ENCODE data around the gene PHC2.

Gene PHC2

GRCh38 chr1:33350611-33351280 lies 80.1 kb downstream of the PHC2 start:
- no peak for DNase-seq (ENCODE audit: insufficient read length, low spot score)
- FAIRE-seq = no peak
- TF ChIP-seq POU2F2 (IDR thresholded peaks at IDR 0.05; ENCODE audit: low read depth, low read length) (no peak), SPI1 (IDR thresholded peaks at IDR 0.05; ENCODE audit: low read depth, low read length) (no peak), POLR2AphosphoS5 (IDR thresholded peaks at IDR 0.05; ENCODE audit: low read depth, low read length) (no peak), POLR2A (IDR thresholded peaks at IDR 0.05; ENCODE audit: low read depth, low read length) (no peak), PAX5 (IDR thresholded peaks at IDR 0.05; ENCODE audit: insufficient read depth, low read length, severe bottlenecking) (no peak), TAF1 (IDR thresholded peaks at IDR 0.05; ENCODE audit: low read depth, low read length) (no peak)

DNA sequence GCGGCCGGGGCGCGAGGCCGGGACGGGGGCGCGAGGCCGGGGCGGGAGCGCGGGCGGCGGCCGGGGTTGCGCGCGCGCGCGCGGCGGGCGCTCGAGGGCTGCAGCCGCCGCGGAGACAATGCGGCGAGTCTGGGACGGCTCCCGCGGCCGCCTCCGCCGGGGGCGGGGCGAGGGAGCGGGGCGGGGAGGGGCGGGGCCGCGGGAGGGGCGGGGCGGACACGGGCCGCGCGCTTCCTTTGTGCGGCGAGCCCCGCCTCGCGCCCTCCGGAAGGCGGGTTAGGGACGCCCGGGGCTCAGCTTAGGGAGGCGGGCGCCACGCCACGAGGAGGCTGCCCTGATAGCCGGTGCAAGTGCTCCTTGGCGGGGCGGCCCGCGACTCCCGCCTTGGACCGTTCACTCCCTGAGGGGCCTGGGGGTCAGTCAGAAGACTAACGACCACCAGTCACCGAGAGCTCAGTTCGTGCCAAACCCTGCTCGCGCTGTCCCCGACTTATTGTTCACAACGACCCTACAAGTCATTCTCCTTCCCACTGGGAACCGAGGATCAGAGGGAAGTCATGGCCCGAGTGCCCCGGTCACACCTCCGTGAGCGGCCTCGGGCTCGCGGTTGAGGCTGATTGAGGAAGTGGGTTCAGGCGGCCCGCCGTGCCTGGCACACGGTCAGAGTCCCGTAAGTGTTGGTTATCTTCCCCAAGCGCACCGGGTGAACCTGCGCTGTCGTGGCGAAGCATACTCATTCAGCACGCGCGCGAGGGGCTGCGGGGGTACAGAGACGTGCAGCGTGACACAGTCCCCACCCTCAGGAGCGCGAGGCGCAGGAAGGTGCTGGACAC lies 80.9 kb downstream of the PHC2 start:
- TF ChIP-seq TAF1 (IDR thresholded peaks at IDR 0.05; ENCODE audit: low read depth, low read length) (peak; percentile 48; the same call in 1 of the 2 replicates), POLR2A (IDR thresholded peaks at IDR 0.05; ENCODE audit: low read depth, low read length) (peak; percentile 73), PAX5 (IDR thresholded peaks at IDR 0.05; ENCODE audit: insufficient read depth, low read length, severe bottlenecking) (peak; percentile 43), SPI1 (IDR thresholded peaks at IDR 0.05; ENCODE audit: low read depth, low read length) (peak; percentile 87), POLR2AphosphoS5 (IDR thresholded peaks at IDR 0.05; ENCODE audit: low read depth, low read length) (peak; percentile 71), POU2F2 (IDR thresholded peaks at IDR 0.05; ENCODE audit: low read depth, low read length) (no peak)
- peak; percentile 94 for FAIRE-seq
- DNase-seq (ENCODE audit: insufficient read length, low spot score) = peak; percentile 93

DNA sequence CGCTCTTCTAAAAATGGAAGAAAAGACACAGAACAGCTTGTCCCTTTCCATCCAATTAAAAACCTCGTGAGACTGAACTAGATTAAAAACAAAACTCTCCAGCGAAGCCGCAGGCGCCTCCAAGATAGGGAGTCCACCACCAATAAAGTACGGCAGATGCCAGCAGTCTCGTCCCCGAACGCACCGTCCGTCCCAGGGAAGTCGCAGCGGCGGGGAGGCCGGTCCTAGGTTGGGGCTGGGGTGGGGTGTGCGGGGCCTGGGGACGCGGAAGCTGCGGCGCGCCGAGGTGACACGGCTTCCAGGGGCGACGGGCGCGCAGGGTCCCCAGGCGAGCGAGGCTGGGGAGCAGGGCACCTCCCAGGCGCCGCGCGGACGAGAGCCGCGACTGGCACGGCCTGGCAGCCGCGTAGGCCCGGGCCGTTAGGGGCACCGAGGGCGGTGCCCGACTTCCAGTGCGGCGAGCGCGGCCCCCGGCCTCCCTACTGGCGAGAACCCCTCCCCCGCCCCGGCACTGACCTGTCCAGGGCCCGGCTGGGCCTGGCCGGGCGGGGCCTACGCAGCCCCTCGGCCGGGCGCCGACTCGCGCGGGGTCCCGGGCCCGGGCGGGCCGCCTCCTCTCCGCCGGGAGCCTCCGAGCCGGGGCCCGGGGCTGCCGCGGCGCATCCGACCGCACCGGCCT lies 81.7 kb downstream of the PHC2 start:
- FAIRE-seq (peak; percentile 80), DNase-seq (ENCODE audit: insufficient read length, low spot score) (peak; percentile 50)
- TF ChIP-seq POLR2AphosphoS5 (IDR thresholded peaks at IDR 0.05; ENCODE audit: low read depth, low read length) (no peak), TAF1 (IDR thresholded peaks at IDR 0.05; ENCODE audit: low read depth, low read length) (no peak), PAX5 (IDR thresholded peaks at IDR 0.05; ENCODE audit: insufficient read depth, low read length, severe bottlenecking) (no peak), POLR2A (IDR thresholded peaks at IDR 0.05; ENCODE audit: low read depth, low read length) (no peak), POU2F2 (IDR thresholded peaks at IDR 0.05; ENCODE audit: low read depth, low read length) (no peak), SPI1 (IDR thresholded peaks at IDR 0.05; ENCODE audit: low read depth, low read length) (no peak)

- FAIRE-seq (peak; percentile 78), DNase-seq (ENCODE audit: insufficient read length, low spot score) (no peak)
- no peak for TF ChIP-seq TAF1 (IDR thresholded peaks at IDR 0.05; ENCODE audit: low read depth, low read length)
- no peak for TF ChIP-seq SPI1 (IDR thresholded peaks at IDR 0.05; ENCODE audit: low read depth, low read length)
- TF ChIP-seq POLR2A (IDR thresholded peaks at IDR 0.05; ENCODE audit: low read depth, low read length) = no peak
- TF ChIP-seq POU2F2 (IDR thresholded peaks at IDR 0.05; ENCODE audit: low read depth, low read length) = no peak
- TF ChIP-seq PAX5 (IDR thresholded peaks at IDR 0.05; ENCODE audit: insufficient read depth, low read length, severe bottlenecking) = no peak
- TF ChIP-seq POLR2AphosphoS5 (IDR thresholded peaks at IDR 0.05; ENCODE audit: low read depth, low read length) = no peak
Measured at GRCh38 chr1:33348676-33349080, 82.2 kb downstream of the PHC2 start.

DNA sequence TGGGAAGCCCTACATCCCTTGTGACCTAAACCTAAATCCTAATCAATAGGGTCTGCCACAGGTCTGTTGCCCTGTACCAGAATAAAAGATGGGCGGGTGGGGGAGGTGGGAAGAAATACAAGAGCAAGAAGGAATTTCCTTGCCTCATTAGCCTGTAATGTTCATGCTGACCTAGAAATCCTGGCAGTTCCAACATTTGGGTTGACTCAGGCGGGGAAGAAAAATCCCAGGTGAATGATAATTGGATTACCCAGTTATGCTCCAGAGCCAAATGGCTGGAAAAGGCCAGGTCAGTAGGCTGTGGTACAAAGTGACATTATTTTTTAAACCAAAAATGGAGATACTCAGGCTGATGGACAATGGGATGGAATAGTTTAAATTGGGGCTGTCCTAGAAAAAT lies 82.7 kb downstream of the PHC2 start:
- FAIRE-seq (no peak), DNase-seq (ENCODE audit: insufficient read length, low spot score) (no peak)
- no peak for TF ChIP-seq POLR2A (IDR thresholded peaks at IDR 0.05; ENCODE audit: low read depth, low read length)
- TF ChIP-seq SPI1 (IDR thresholded peaks at IDR 0.05; ENCODE audit: low read depth, low read length) = no peak
- TF ChIP-seq POU2F2 (IDR thresholded peaks at IDR 0.05; ENCODE audit: low read depth, low read length) = no peak
- no peak for TF ChIP-seq PAX5 (IDR thresholded peaks at IDR 0.05; ENCODE audit: insufficient read depth, low read length, severe bottlenecking)
- TF ChIP-seq TAF1 (IDR thresholded peaks at IDR 0.05; ENCODE audit: low read depth, low read length) = no peak
- TF ChIP-seq POLR2AphosphoS5 (IDR thresholded peaks at IDR 0.05; ENCODE audit: low read depth, low read length) = no peak

DNA sequence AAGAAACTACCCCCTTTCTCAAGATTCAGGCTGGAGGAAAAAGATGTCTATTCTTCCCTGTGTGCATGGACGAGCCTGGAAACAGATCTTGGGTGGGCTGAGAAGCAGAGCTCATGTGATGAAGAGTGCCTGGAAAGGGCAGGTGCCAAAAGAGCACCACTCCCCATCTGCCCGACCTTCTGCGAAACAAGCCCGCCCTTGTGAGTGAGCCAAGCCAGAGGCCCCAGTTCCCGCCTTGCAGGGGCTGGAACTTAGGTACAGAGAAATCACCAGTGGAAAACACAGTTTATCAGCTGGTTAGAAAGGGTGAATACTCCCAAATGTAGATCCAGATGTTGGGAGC lies 83.3 kb downstream of the PHC2 start:
- no peak for FAIRE-seq
- TF ChIP-seq POLR2A (IDR thresholded peaks at IDR 0.05; ENCODE audit: low read depth, low read length) = no peak
- TF ChIP-seq POU2F2 (IDR thresholded peaks at IDR 0.05; ENCODE audit: low read depth, low read length) = no peak
- DNase-seq (ENCODE audit: insufficient read length, low spot score) = no peak

GRCh38 chr1:33346927-33347649 lies 83.8 kb downstream of the PHC2 start:
- TF ChIP-seq PAX5 (IDR thresholded peaks at IDR 0.05; ENCODE audit: insufficient read depth, low read length, severe bottlenecking) (no peak), POLR2A (IDR thresholded peaks at IDR 0.05; ENCODE audit: low read depth, low read length) (no peak), SPI1 (IDR thresholded peaks at IDR 0.05; ENCODE audit: low read depth, low read length) (no peak), POU2F2 (IDR thresholded peaks at IDR 0.05; ENCODE audit: low read depth, low read length) (no peak), TAF1 (IDR thresholded peaks at IDR 0.05; ENCODE audit: low read depth, low read length) (no peak), POLR2AphosphoS5 (IDR thresholded peaks at IDR 0.05; ENCODE audit: low read depth, low read length) (no peak)
- DNase-seq (ENCODE audit: insufficient read length, low spot score) (no peak), FAIRE-seq (no peak)

DNA sequence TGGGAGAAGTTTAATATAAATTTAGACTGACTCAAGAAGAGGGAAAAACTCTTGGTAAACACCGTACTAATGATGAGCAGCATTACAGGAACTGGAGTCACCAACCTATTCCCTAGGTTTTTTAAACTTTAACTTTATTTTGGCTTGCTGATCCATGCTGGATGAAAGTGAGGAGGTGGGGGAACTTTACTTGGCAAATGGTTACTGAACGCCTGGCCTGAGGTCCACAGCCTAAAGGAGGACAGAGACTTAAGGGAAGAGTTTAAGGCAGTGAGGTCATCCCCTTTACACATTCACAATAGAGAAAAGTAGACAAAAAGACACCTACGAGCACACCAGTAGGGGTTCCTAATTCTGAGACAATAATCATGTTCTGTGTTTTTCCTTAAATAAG lies 84.4 kb downstream of the PHC2 start:
- FAIRE-seq = no peak
- DNase-seq (ENCODE audit: insufficient read length, low spot score) = no peak
- TF ChIP-seq POU2F2 (IDR thresholded peaks at IDR 0.05; ENCODE audit: low read depth, low read length) = no peak
- no peak for TF ChIP-seq POLR2A (IDR thresholded peaks at IDR 0.05; ENCODE audit: low read depth, low read length)
